Fibroblast of pulmonary artery (primary cell): ENCODE results near the gene HNRNPA3.
"Not testable (repeated sequence)": the region's sequence is repeated elsewhere in the genome, so short reads cannot be mapped to it uniquely, and the experiment has no call there.

Source experiments
- DNase-seq: peaks from one replicate; pipeline ENCODE4 v3.0.0-alpha.2; 2010; ENCODE audit warnings: low read depth
- H3K4me3 ChIP-seq: replicated peaks from 2 replicates; pipeline ENCODE4 v1.5.1; 2011; ENCODE audit warnings: low read depth, mild to moderate bottlenecking, control low read depth, low read length, moderate library complexity
- CTCF ChIP-seq: IDR thresholded peaks from 2 replicates; pipeline ENCODE4 v1.5.1; 2011; ENCODE audit warnings: mild to moderate bottlenecking, control low read depth, low read length, inconsistent platforms; ENCODE audit errors: missing control alignments

Gene HNRNPA3

GRCh38 chr2:177180269-177181000 is 32.2 kb upstream of the HNRNPA3 start:
- no peak for DNase-seq
- no peak overlapping the region for H3K4me3 ChIP-seq
- no peak for TF ChIP-seq CTCF

GRCh38 chr2:177183860-177184259 is 28.7 kb upstream of the HNRNPA3 start:
- no peak overlapping the region for H3K4me3 ChIP-seq
- TF ChIP-seq CTCF = no peak
- DNase-seq = no peak

GRCh38 chr2:177184606-177185005 is 28.0 kb upstream of the HNRNPA3 start:
- no peak for DNase-seq
- no peak overlapping the region for H3K4me3 ChIP-seq
- TF ChIP-seq CTCF = no peak

- DNase-seq, H3K4me3 ChIP-seq: not testable (repeated sequence)
These were observed 26.6 kb upstream of the HNRNPA3 start for GRCh38 chr2:177186038-177186437.

GRCh38 chr2:177187631-177188312 is 24.8 kb upstream of the HNRNPA3 start:
- DNase-seq = peak; percentile 39
- H3K4me3 ChIP-seq = no peak overlapping the region
- TF ChIP-seq CTCF = no peak

GRCh38 chr2:177188482-177189469 is 23.8 kb upstream of the HNRNPA3 start:
- TF ChIP-seq CTCF = no peak
- no peak for DNase-seq
- no peak overlapping the region for H3K4me3 ChIP-seq

- DNase-seq = no peak
- TF ChIP-seq CTCF = no peak
- H3K4me3 ChIP-seq = no peak overlapping the region
These were observed 21.7 kb upstream of the HNRNPA3 start for GRCh38 chr2:177190941-177191340.
